ENCODE measurements around the gene SRRM5.

- TF ChIP-seq POLR2A (IDR thresholded peaks at IDR 0.05) (peak in 1 of 2 donors; percentile 90), CTCF (IDR thresholded peaks at IDR 0.05) (no peak), EP300 (IDR thresholded peaks at IDR 0.05) (no peak)
Measured at GRCh38 chr19:43595605-43595998, 16.3 kb upstream of the SRRM5 start.
